Stimulated activated CD4-positive, alpha-beta T cell treated with anti-CD3 and anti-CD28 coated beads, Interleukin-1b, Interleukin-23, amount 100 ng/mL, for 1 hour (primary cell): ENCODE measurements around the gene MRPL49.

Experiments
- DNase-seq, 2 donors: peaks; one replicate each; pipeline ENCODE4 v3.0.0-alpha.2; 2020; ENCODE audit warnings: low read depth in 2 of 2

Gene MRPL49

GRCh38 chr11:65121865-65122696 lies at the start of gene MRPL49, which contains the start of gene FAU:
TSS of gene MRPL49 (plus strand) at chr11:65122321. CDS start at chr11:65122347, 26 bp downstream.
TSS of gene FAU (minus strand) at chr11:65122134. CDS start at chr11:65121813, 321 bp downstream.
- DNase-seq: peak; percentile 96 to 97

GRCh38 chr11:65072631-65072966 lies 49.5 kb upstream of the MRPL49 start:
- no peak for DNase-seq

- no peak for DNase-seq
Observed at GRCh38 chr11:65077451-65077850, 44.7 kb upstream of the MRPL49 start.

GRCh38 chr11:65078151-65078550 lies 44.0 kb upstream of the MRPL49 start:
- DNase-seq: peak; percentile 44 to 47

- DNase-seq: no peak
Observed at GRCh38 chr11:65078786-65079342, 43.3 kb upstream of the MRPL49 start.

GRCh38 chr11:65083134-65083833 lies 38.8 kb upstream of the MRPL49 start:
- DNase-seq: no peak

GRCh38 chr11:65083834-65084597 lies 38.1 kb upstream of the MRPL49 start, which contains the start of the genes CDCA5 and ZFPL1:
TSS of gene CDCA5 (minus strand) at chr11:65084040. CDS start at chr11:65083978, 62 bp downstream.
TSS of gene ZFPL1 (plus strand) at chr11:65084222. CDS start at chr11:65084699, 477 bp downstream.
- peak; percentile 88 to 89 for DNase-seq

GRCh38 chr11:65084598-65085375 lies 37.3 kb upstream of the MRPL49 start:
- DNase-seq: no peak

GRCh38 chr11:65085446-65085845 lies 36.7 kb upstream of the MRPL49 start:
- no peak for DNase-seq

GRCh38 chr11:65086809-65087208 lies 35.3 kb upstream of the MRPL49 start:
- DNase-seq: no peak

- no peak for DNase-seq
Observed at GRCh38 chr11:65087216-65087615, 34.9 kb upstream of the MRPL49 start.

GRCh38 chr11:65087827-65088226 lies 34.3 kb upstream of the MRPL49 start:
- DNase-seq: no peak

GRCh38 chr11:65089621-65090020 lies 32.5 kb upstream of the MRPL49 start:
- no peak for DNase-seq

- DNase-seq: no peak
Observed at GRCh38 chr11:65090628-65091027, 31.5 kb upstream of the MRPL49 start.

- DNase-seq: no peak
Observed at GRCh38 chr11:65095427-65095826, 26.7 kb upstream of the MRPL49 start.

GRCh38 chr11:65095974-65096806 lies 25.9 kb upstream of the MRPL49 start, which contains the start of gene VPS51:
TSS of gene VPS51 (plus strand) at chr11:65096214. CDS start at chr11:65096251, 37 bp downstream.
- peak; percentile 63 to 67 for DNase-seq

- no peak for DNase-seq
Observed at GRCh38 chr11:65096926-65097325, 25.2 kb upstream of the MRPL49 start.

GRCh38 chr11:65100674-65101350 lies 21.3 kb upstream of the MRPL49 start:
- DNase-seq: no peak
